Measurements from ENCODE around the gene FAM50A.

FAM50A gene

DNA sequence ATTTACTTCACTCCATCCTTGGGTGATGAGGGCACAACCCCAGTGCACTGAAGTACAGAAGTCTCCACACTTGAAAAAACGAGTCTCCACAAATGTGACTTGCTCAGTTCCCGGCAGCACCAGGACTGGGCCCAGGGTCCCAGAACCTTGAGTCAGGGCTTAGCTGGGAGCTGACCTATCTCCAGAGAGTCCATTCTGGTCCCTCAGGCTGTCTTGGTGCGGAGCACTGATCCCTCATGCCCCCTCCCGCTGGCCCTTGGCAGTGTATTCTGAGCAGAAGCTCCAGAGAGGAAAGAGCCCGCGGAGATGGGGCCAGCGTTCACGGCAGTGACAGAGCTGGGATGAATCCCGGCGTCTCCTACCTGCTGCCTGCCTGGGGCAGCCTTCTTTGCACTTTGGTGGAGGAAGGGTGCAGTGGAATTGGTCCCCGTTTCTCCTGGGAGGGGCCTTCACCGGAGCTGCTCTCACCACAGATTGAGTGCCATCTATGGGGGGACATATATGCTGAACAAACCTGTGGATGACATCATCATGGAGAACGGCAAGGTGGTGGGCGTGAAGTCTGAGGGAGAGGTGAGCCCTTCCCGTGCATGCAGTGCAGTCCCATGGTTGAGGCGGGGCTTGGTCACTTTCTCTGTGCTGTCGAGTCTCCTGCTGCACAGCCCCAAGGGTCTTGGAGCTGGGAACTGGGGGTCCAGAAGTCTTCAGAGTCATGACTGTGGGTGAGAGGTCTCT lies 3.2 kb upstream of the FAM50A start:
- Histone ChIP-seq H3K27ac (ENCODE audit: extremely low read depth, low read depth, low read length) (no peak overlapping the region), H3K4me3 (ENCODE audit: low read depth, low read length) (no peak overlapping the region), H3K4me1 (ENCODE audit: control insufficient read depth, insufficient read depth, low read length) (no peaks in the 10 kb centered on the region), H3K9me3 (ENCODE audit: control insufficient read depth, insufficient read depth, low read depth, low read length) (no peaks in the 10 kb centered on the region), H3K36me3 (ENCODE audit: control insufficient read depth in 2 of 2, insufficient read depth in 1 of 2, low read length in 2 of 2) (peaks cover 7 to 63% of the 10 kb centered on the region in 2 experiments; a peak in 2 of 3 replicates)
- ChIA-PET CTCF (no interaction called here), POLR2A (interaction anchor here (1.5 kb wide), 1 partner anchor 17 kb away, joined by 4 read pairs; the partner anchor contains the start of gene PLXNA3)
- TF ChIP-seq, protein P1, sequence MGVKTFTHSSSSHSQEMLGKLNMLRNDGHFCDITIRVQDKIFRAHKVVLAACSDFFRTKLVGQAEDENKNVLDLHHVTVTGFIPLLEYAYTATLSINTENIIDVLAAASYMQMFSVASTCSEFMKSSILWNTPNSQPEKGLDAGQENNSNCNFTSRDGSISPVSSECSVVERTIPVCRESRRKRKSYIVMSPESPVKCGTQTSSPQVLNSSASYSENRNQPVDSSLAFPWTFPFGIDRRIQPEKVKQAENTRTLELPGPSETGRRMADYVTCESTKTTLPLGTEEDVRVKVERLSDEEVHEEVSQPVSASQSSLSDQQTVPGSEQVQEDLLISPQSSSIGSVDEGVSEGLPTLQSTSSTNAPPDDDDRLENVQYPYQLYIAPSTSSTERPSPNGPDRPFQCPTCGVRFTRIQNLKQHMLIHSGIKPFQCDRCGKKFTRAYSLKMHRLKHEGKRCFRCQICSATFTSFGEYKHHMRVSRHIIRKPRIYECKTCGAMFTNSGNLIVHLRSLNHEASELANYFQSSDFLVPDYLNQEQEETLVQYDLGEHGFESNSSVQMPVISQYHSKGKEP (tag by site-specific recombination; IDR thresholded peaks at IDR 0.05) = no peak
- TF ChIP-seq EGR2 (tag by site-specific recombination; IDR thresholded peaks at IDR 0.05; ENCODE audit: low read depth) (peak; percentile 28; the same call in 1 of the 2 replicates), ZFHX2 (tag by site-specific recombination; conservative IDR thresholded peaks at IDR 0.05) (peak; percentile 59), ZSCAN16 (tag by site-specific recombination; IDR thresholded peaks at IDR 0.05) (no peak)
- TF ChIP-seq, protein P2, sequence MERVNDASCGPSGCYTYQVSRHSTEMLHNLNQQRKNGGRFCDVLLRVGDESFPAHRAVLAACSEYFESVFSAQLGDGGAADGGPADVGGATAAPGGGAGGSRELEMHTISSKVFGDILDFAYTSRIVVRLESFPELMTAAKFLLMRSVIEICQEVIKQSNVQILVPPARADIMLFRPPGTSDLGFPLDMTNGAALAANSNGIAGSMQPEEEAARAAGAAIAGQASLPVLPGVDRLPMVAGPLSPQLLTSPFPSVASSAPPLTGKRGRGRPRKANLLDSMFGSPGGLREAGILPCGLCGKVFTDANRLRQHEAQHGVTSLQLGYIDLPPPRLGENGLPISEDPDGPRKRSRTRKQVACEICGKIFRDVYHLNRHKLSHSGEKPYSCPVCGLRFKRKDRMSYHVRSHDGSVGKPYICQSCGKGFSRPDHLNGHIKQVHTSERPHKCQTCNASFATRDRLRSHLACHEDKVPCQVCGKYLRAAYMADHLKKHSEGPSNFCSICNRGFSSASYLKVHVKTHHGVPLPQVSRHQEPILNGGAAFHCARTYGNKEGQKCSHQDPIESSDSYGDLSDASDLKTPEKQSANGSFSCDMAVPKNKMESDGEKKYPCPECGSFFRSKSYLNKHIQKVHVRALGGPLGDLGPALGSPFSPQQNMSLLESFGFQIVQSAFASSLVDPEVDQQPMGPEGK (tag by site-specific recombination; IDR thresholded peaks at IDR 0.05) = peak; percentile 24; the same call in 1 of the 2 replicates
- TF ChIP-seq, protein P3, sequence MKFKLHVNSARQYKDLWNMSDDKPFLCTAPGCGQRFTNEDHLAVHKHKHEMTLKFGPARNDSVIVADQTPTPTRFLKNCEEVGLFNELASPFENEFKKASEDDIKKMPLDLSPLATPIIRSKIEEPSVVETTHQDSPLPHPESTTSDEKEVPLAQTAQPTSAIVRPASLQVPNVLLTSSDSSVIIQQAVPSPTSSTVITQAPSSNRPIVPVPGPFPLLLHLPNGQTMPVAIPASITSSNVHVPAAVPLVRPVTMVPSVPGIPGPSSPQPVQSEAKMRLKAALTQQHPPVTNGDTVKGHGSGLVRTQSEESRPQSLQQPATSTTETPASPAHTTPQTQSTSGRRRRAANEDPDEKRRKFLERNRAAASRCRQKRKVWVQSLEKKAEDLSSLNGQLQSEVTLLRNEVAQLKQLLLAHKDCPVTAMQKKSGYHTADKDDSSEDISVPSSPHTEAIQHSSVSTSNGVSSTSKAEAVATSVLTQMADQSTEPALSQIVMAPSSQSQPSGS (tag by site-specific recombination; IDR thresholded peaks at IDR 0.05; ENCODE audit: low read depth) = peak; percentile 72

- TF ChIP-seq, protein P4, sequence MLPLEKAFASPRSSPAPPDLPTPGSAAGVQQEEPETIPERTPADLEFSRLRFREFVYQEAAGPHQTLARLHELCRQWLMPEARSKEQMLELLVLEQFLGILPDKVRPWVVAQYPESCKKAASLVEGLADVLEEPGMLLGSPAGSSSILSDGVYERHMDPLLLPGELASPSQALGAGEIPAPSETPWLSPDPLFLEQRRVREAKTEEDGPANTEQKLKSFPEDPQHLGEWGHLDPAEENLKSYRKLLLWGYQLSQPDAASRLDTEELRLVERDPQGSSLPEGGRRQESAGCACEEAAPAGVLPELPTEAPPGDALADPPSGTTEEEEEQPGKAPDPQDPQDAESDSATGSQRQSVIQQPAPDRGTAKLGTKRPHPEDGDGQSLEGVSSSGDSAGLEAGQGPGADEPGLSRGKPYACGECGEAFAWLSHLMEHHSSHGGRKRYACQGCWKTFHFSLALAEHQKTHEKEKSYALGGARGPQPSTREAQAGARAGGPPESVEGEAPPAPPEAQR (tag by site-specific recombination; IDR thresholded peaks at IDR 0.05) = no peak
- TF ChIP-seq ZNF37A (tag by site-specific recombination; IDR thresholded peaks at IDR 0.05) = no peak
- TF ChIP-seq ZNF146 (tag by site-specific recombination; IDR thresholded peaks at IDR 0.05) = no peak
- ChIA-PET POLR2A (interaction anchor here (1.2 to 3.0 kb wide), 3 partner anchors 16 to 30 kb away, joined by 3 to 13 read pairs (median 4); partner anchors contain the start of genes PLXNA3 and TAFAZZIN), CTCF (interaction anchor here (0.6 kb wide), 1 partner anchor 43 kb away, joined by 4 read pairs; the partner anchor contains the start of gene RPL10)
- no peaks in the 10 kb centered on the region for H3K9me3 ChIP-seq (ENCODE audit: control insufficient read depth, insufficient read depth, low read depth, low read length)
- no peak overlapping the region for H3K4me3 ChIP-seq (ENCODE audit: low read depth, low read length)
- no peak overlapping the region for H3K27ac ChIP-seq (ENCODE audit: extremely low read depth, low read depth, low read length)
- H3K36me3 ChIP-seq (ENCODE audit: control insufficient read depth in 2 of 2, insufficient read depth in 1 of 2, low read length in 2 of 2) = peaks cover 7 to 65% of the 10 kb centered on the region in 2 experiments; a peak in 2 of 3 replicates
- no peaks in the 10 kb centered on the region for H3K4me1 ChIP-seq (ENCODE audit: control insufficient read depth, insufficient read depth, low read length)
Observed at GRCh38 chrX:154441564-154441963, 2.4 kb upstream of the FAM50A start.

- TF ChIP-seq REPIN1 (tag by site-specific recombination; IDR thresholded peaks at IDR 0.05; ENCODE audit: low read depth) (no peak), ZBTB6 (tag by site-specific recombination; IDR thresholded peaks at IDR 0.05) (peak; percentile 64)
- H3K27ac ChIP-seq (ENCODE audit: extremely low read depth, low read depth, low read length) = no peak overlapping the region
- no peaks in the 10 kb centered on the region for H3K9me3 ChIP-seq (ENCODE audit: control insufficient read depth, insufficient read depth, low read depth, low read length)
- H3K4me3 ChIP-seq (ENCODE audit: low read depth, low read length) = no peak overlapping the region
- H3K36me3 ChIP-seq (ENCODE audit: control insufficient read depth in 2 of 2, insufficient read depth in 1 of 2, low read length in 2 of 2) = peaks cover 7 to 71% of the 10 kb centered on the region in 2 experiments; a peak in 2 of 3 replicates
- H3K4me1 ChIP-seq (ENCODE audit: control insufficient read depth, insufficient read depth, low read length) = no peaks in the 10 kb centered on the region
- ChIA-PET CTCF (interaction anchor here (0.6 kb wide), 1 partner anchor 44 kb away, joined by 4 read pairs; the partner anchor contains the start of gene RPL10), POLR2A (interaction anchor here (0.6 to 3.0 kb wide), 4 partner anchors 15 to 31 kb away, joined by 3 to 13 read pairs (median 4); partner anchors contain the start of genes PLXNA3 and TAFAZZIN)
Observed at GRCh38 chrX:154441984-154442707, 1.8 kb upstream of the FAM50A start.
